Measurements from ENCODE around the gene C15orf62.

The C15orf62 gene, protein sequence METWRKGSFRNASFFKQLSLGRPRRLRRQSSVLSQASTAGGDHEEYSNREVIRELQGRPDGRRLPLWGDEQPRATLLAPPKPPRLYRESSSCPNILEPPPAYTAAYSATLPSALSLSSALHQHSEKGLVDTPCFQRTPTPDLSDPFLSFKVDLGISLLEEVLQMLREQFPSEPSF

DNA sequence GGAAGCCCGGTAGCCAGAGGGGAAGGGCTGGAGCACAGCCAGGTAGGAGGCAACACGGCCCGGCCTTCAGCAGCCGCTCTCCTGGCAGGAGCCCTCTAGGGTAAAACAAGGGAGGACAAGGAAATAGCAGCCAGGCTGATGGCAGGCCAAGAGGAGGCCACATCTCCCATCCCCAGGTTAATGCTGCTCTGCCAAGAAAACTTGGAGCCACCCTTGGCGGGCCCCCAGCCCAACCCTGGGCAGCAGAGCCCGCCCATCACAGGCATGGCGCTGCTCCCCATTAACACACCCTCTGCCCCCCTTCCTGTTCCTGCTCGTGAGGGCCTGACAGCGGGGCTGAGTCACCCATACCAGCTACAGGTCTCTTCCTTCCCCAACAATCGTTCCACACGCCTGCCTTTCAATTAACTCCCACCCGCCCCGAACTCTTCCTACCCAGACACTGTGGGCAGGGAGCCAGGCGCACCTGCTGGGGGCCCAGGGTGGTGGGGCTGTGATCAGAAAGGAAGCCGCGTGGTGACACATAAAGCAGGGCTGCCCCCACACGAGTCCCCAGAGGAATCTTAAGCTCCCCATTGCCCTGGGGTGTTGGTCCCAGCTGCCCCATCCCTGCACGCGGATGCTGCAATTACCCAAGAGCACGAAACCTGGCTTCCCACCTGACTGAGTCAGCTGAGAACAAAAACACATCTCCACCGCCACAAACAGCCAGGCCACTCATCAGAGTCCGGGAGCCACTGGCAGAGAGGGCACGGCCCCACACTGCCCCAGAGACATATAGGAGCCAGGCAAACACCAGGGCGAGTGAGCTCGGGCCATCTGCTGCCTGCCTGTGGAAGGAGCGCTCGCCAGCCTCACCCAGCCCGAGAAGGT, at the start of gene C15orf62:
TSS of gene C15orf62 (plus strand) at position 707 of the 873 bp plus-strand sequence. CDS start 516 bp downstream, outside the sequence.
- DNase-seq = peak; percentile 63 to 78

DNA sequence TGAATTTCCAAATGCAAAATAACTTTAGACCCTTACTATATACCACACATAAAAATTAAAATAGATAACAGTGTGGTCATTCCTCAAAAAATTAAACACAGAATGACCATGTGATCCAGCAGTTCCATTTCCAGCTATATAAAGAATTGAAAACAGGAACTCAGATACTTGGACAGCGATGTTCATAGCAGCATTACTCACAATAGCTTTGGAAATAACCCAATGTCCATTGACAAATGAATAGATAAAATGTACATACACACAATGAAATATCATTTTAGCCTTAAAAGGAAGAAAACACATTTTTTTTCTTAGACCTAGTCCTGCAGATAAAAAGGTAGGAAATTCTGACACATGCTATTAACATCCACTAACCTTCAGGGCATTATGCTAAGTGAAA, 48.1 kb upstream of the C15orf62 start:
- DNase-seq = no peak

DNA sequence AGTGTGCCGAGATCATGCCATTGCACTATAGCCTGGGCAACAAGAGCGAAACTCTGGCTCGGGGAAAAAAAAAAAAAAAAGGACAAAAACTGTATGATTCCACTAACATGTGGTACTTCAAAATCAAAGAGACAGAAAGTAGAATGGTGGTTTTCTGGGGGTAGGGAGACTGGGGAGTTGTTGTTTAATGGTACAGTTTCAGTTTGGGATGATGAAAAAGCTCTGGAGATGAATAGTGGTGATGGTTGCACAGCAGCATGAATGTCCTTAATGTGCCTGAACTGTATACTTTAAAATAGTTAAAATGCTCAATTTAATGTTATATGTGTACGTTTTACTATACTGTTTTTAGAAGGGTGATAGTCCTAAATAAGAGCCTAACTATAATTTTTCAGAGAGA, 47.4 kb upstream of the C15orf62 start:
- no peak for DNase-seq

DNA sequence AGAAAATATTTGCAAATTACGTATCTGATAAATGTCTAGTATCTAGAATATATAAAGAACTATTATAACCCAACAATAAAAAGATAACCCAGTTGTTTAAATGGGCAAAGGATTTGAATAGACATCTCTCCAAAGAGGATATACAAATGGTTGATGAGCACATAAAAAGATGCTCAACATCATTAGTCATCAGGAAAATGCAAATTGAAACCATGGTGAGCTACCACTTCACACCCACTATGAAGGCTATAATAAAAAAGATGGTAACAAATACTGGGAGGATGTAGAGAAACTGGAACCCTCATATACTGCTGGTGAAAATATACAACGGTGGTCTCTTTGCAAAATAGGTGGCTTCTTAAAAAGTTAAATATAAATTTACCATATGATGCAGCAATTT, 46.8 kb upstream of the C15orf62 start:
- no peak for DNase-seq

DNA sequence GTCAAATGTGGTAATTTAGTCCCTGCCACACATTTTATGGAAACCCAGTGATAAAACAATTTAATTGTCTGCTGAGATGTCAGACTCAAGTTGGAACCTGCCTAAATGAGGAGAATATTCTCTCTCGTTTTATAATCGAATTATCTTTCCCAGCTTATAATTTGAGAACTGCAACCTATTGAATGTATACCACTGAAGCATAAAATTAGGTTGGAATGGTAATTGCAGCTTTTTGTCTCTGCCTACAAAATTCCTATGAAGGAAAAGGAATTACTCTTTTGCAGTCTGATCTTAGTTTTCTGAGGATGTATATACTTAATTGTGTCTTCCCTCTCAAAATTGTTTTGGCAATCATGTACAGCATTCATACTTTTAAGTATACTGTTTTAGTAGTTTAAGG, 45.9 kb upstream of the C15orf62 start:
- DNase-seq = no peak

DNA sequence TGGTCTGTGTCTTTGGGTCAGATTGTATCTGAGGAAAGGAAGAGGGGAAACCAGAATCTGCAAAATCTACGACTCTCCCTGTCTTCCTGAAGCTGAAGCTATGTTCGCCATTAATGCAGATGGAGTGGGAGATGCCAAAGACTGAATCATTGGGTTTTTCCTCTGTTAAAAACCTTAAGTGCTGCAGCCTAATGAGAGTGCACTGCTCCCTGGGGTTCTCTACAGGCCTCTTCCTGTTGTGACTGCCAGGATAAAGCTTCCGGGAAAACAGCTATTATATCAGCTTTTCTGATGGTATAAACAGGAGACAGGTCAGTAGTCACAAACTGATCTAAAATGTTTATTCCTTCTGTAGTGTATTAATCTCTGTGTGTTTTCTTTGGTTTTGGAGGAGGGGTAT, 38.7 kb upstream of the C15orf62 start:
- DNase-seq = no peak

DNA sequence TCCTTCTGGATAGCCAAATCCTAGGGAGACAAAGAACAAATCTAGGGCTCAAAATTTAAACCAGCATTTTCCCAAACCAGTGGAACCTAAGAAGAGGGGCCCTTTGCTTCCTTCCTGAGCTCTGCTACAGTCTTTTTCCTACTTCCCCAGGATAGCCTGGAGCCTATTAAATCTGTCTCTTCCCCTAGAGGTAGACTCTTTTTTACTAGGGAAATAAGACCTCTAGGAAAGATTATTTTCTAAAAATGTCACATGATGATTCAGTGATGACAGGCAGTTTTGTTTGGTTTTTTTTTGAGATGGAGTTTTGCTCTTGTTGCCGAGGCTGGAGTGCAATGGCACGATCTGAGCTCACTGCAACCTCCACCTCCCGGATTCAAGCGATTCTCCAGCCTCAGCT, 33.2 kb upstream of the C15orf62 start:
- DNase-seq = no peak

DNA sequence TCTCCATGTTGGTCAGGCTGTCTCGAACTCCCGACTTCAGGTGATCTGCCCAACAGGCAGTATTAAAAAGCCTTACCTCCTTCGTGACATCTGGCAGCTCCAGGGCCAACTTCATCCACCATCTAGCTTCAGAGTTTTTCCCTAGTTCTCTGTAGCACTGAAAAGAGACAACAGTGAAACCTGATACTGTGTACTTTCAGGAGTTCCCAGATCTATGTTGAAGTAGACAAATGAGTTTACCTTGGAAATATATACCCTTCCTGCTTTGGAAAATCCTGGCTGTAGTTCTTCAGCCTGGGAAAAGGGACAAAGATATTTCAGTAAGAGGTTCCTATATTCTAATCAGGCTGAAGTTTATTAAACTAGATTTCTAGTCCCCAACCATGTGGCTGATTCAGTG, 32.7 kb upstream of the C15orf62 start:
- no peak for DNase-seq

DNA sequence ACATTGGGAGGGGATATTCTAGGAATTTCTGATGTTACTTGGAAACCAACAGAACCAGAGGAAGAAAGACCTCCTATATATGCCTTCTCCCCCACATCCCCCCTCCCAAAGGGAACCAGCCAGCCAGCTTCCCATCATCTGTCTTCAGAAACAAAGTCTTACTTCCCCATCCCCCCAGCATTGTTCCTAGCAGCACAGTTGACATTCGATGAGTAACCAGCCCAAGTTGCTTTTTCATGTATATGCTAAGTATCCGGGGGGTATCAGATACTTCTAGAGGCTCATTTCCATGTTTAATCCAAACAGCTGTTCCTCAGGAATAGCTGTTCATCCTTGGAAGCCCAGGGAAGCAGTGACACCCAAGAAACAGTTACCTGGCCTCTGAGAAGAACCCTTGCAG, 30.7 kb upstream of the C15orf62 start:
- DNase-seq = no peak

DNA sequence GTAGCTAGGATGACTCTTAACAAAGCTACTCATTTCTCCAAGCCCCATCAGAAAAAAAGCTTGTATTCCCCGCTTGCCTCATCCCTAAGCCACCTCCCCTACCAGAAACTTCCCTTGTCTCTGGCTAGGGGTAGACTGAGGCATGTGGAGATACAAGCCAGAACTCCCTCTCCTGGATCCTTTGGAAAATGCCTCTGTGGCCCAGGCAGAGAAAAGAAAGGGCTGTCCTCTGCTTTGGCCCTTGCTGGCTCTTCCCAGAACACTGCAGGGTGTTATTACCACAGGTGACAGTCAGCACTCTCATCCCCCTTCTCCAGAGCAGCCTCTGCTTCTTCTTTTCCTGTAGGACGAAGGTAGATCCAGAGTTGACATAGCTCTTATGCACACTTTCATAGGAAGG, 29.9 kb upstream of the C15orf62 start:
- no peak for DNase-seq

DNA sequence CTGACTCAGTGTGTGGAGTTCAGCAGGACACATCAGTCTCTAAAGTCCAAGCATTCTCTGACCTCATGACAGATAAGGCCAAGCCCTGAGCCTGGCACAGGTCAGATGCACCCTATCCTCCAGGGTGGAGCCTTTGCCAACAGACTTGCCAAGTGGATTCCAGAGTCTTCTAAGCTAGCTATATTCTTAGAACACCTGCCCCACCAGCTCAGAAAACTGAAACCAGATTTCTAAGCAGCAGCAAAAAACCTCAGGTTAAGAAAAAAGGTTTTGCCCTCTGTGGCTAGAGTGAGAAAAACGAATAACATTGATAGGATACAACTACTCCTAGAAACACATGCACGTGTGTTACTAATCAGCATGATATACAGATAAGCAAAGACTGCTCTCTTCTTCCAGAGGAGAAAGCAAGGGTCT, 26.3 kb upstream of the C15orf62 start:
- DNase-seq = no peak

DNA sequence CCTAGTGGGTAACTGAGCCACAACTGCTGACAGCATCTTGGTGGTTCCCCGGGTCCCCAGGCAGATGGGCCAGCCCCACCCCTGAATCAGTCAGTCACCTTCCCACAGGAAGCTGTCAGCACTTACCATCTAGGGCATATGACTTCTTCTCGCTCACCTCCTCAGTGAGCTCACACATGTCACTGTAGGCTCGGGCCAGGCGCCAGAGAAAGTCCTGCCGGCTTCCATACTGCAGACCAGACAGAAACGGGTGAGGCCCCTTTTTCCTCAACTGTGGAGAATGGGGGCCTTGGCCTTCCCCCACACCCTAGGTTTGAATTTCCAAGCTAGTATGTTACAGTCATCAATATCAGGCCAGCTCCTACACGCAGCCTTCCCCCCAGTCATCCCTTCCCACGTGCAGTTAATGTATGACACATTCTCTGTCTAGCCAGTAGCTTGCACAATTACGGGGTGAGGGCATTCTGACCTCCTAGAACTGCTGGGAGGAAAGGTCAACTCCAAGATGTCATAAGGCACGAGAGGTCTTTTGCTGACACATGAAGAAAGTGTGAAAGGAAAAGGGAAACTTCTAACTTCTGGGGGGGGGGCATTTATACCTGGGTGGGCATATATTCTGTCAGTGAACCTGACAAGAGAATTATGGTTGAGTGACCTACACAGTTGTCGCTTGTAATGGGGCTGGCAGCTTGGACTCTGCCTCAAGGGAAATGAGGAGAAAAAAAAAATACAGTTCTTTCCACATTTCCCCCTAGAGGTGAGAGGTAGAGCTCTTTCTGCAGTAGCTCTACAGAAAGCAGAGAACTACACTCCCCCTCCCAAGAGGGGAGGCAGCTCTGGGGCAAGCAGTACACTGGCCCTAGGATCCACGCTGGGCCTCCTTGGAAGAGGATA, 25.6 kb upstream of the C15orf62 start:
- DNase-seq = no peak

DNA sequence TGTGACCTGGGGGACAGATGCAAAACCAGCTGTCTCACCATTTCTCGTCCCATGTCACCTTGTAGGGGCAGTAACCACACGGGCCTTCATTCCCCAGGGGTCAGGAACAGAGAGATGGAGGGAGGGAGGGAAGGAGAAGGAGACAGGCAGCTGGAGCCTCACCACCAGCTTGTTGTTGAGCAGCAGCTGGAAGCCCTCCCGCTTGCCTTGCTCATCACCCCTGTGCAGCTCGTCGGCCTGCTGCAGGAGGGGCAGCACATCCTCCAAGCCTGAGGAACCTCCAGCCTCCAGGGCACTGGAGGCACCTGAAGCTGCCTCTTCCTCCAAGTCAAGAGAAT, 25.0 kb upstream of the C15orf62 start:
- DNase-seq = no peak

DNA sequence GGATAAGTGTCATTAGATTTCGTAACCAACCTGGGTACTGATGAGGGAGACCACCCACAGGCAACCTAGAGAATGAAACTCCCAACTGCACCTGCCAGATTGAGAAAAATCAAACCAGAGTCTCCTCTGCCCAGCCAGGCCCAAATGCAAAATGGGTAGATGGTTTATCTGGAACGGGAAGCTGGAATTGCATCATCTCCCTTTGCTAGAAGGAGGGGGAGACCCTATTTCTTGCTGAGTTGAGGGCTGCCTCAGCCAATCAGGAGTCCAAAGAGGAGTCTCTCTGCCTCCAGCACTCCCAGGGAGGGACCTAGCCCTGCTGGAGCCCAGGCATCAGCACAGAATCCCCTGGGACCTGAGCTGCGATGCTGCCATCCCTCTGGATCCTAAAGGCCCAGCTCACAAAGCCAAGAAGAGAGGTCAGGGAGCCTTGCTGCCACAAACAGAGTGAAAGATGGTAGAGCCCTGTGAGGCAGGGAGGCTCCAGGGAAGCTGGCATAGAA, 22.8 kb upstream of the C15orf62 start:
- DNase-seq = no peak

DNA sequence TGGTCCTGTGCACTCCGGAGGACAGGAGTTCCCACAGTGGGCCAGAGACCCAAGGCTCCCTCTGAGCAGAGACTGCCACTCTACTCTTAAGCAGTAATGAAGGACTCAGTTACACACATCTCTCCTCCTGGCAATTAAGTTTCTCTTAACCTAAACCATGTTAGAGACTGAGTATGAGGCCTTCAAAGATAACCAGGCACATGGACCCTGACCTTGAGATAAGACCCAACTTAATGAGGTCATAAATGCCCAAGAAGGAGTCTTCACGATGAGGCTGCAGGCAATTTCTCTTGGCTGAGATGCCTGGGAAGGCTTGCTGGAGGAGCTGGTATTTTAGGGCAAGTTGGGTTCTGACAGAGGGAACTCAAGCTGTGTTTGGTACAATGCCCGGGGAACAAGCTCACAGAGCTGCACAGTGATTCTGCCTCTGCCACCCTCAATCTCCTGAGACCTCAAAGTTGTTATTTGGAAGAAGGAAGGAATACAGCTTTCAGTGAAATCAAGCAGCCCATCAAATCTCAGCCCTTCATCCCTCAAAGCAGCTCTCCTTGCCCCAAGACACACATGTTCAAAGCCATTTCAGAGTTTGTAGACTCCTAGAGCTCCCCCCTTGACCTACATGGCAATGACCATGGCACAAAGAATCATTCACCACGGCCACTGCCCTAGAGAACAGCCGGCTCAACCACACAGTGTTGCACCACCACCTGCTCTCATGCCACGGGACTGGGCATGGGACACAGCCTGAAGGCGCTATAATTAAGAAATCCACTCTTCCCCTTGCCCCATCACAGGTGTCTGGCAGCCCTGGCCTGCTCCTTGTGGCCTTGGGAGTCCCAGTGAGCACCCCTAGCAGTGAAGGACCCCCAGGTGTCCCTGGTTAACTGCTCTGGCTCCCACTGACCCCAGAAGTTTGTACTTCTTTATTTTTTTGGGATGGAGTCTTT, 21.8 kb upstream of the C15orf62 start:
- no peak for DNase-seq

DNA sequence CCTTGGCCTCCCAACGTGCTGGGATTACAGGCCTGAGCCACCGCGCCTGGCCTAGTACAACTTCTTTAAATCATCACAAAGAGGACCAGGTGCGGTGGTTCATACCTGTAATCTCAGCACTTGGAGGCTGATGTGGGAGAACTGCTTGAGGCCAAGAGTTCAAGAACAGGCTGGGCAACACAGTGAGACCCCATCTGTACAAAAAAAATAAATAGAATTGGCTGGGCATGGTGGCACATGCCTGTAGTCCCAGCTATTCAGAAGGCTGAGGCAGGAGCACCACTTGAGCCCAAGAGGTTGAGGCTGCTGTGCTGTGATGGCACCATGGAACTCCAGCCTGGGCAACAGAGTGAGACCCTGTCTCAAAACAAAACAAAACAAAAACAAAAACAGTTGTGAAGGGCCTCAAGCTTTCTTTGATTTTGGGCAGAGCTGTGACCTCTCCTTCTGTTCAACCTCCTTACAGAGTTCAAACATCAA, 20.6 kb upstream of the C15orf62 start:
- no peak for DNase-seq

DNA sequence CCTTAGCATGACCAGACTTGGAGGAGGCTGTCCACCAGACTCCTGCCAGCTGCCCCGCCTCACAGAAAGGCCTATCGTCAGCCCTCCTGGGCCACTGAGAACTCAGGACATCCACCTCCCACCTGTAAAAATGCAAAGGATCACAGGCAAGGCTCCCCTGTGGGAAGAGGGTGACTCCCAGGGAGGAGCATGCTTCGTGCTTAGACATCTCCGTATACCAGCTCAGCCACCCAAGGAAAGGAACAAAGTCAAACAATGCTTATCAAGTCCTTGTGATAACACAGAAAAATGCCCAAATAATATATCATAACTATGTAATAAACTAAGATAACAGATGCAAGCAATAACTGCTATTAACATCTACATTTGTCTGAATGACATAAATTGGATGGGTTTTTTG, 18.9 kb upstream of the C15orf62 start:
- no peak for DNase-seq

DNA sequence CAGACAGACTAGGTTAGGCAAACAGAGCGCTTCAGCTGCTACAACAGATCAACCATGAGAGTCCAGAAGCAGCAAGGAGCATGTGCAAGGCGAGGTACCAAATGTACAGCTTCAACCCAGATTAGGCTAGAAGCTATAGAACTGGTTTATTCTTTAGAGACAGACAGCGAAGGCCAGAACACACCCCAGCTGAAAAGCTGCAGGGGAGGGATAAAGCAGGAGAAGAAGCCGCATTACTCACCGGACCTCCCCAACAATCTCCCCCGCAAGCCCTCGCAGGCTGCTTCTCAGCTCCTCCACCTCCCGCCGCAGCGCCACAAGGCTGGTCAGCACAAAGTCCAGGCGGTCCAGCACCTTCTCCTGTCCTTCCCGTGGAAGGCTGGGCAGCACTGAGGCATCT, 18.0 kb upstream of the C15orf62 start:
- no peak for DNase-seq

DNA sequence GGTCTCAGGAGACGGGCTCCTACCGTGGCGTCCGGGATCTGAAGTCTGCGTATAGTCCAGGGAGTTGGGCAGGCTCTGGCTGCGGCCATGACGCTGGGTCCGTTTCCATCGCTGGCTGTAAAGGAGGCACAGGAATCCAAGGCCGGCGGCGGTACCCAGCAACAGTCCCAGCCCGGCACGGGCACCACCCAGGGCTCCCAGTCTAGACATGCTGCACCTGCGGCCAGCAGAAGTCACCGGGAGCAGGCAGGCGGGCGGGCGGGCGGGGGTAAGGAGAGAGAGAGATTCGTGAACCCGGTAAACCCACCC, 15.3 kb upstream of the C15orf62 start:
- DNase-seq = no peak

DNA sequence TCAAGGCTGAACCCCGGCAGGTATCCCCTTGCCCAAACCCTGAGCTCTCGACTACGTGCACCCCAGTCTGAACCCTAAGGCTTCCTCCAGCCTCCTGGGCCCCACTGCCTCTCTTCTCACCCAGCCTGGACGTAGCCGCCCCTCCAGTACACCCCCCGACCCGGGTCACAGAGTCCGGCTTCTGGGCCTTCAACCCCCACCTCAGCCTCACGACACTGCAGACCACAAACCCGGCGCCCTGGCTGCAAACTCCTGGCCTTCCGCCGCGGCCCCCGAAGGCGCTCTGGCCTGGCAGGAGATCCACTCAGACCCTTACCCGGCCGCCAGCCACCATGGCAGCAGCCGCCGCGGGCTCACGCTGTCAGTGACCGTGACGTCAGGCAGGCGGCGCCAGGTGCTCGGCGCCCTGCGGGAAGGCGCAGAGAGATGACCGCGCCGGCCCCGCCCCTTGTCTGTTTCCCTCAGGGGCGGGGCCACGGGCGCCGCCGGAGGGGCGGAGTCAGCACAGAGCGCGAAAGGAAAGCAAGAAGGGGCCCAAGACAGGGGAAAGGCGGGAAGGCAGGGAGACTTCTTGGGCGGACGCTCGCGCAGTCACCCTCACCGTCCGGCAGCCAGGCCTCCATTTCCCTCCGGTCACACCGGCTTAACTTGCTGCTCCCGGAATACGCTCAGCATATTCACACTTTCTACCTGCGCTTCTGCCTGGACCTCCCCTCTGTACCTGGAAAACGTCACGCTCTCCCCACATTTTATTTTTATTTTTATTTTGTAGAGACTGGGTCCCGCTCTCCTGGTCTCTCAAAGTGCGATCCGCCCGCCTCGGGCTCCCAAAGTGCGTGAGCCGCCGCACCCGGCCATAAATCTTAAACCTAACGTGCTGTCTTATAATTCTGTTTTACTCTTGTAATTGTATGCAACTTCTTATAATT, 14.6 kb upstream of the C15orf62 start, which contains the start of gene RMDN3:
TSS of gene RMDN3 (minus strand) at position 372 of the 929 bp plus-strand sequence. CDS start 471 bp downstream, outside the sequence.
- DNase-seq = peak; percentile 68 to 75

DNA sequence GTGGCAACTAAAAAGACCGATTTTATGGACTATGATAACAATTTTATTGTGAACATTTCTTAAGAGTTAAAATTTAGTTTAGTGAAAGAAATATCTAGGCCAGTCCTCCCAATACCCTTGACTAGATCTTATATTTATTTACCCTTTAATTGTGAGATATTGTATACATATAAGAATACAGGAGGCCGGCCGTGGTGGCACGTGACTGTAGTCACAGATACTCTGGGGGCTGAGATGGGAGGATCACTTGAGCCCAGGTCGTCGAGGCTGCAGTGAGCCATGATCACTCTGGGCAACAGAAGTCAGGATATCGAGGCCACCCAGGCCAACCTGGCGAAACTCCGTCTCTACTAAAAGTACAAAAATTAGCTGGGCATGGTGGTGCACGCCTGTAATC, 14.0 kb upstream of the C15orf62 start:
- no peak for DNase-seq

All from Kasumi-1 (cell line).